ENCODE data around the gene C5orf24. TPM values are rescaled to one million over a fixed set of nuclear protein-coding genes. Genes with fewer than 3 reads are reported as not detected.

Gene C5orf24
- total and polyA plus RNA-seq, 10 of the 15 experiments (the other 5 are each of a cell fraction or from before 2014, with no cell fraction given) = 5.4 to 26.8 (median 15.6) TPM

- TF ChIP-seq KDM1A (IDR thresholded peaks at IDR 0.05; ENCODE audit: borderline replicate concordance) (no peak), HDGF (IDR thresholded peaks at IDR 0.05) (no peak; the same call in 1 of the 2 replicates), SPI1 (IDR thresholded peaks at IDR 0.05; ENCODE audit: borderline replicate concordance, insufficient read depth, low read depth, low read length) (no peak), HCFC1 (IDR thresholded peaks at IDR 0.05; ENCODE audit: low read length) (peak; percentile 70), BMI1 (IDR thresholded peaks at IDR 0.05; ENCODE audit: borderline replicate concordance) (no peak), IKZF1 (conservative IDR thresholded peaks at IDR 0.05) (peak; percentile 80), ATF3 (IDR thresholded peaks at IDR 0.05; ENCODE audit: borderline replicate concordance, extremely low read depth, low read depth, low read length) (no peak), SMAD1 (IDR thresholded peaks at IDR 0.05; ENCODE audit: low read depth, partially characterized antibody) (no peak), LARP7 (IDR thresholded peaks at IDR 0.05) (peak; percentile 81; the same call in 1 of the 2 replicates), POLR2AphosphoS2 (IDR thresholded peaks at IDR 0.05; ENCODE audit: low read depth, low read length) (peak; percentile 73), ESRRA (IDR thresholded peaks at IDR 0.05; ENCODE audit: low read length) (no peak), CREB1 (IDR thresholded peaks at IDR 0.05; ENCODE audit: low read depth) (no peak), GATAD2B (conservative IDR thresholded peaks at IDR 0.05; ENCODE audit: low read depth) (peak; percentile 80; the same call in 1 of the 2 replicates), NFYB (IDR thresholded peaks at IDR 0.05; ENCODE audit: insufficient read depth, low read depth, low read length) (no peak), CBFB (IDR thresholded peaks at IDR 0.05; ENCODE audit: low read depth) (no peak), JUNB (IDR thresholded peaks at IDR 0.05) (no peak), BACH1 (IDR thresholded peaks at IDR 0.05; ENCODE audit: borderline replicate concordance) (peak; percentile 75; the same call in 1 of the 2 replicates), ATF2 (IDR thresholded peaks at IDR 0.05; ENCODE audit: low read length) (no peak), HDAC6 (IDR thresholded peaks at IDR 0.05; ENCODE audit: unreplicated experiment) (no peak), TARDBP (IDR thresholded peaks at IDR 0.05; ENCODE audit: borderline replicate concordance) (peak; percentile 76; the same call in 1 of the 2 replicates), MTA3 (IDR thresholded peaks at IDR 0.05; ENCODE audit: borderline replicate concordance, low read length) (no peak), E2F4 (IDR thresholded peaks at IDR 0.05; ENCODE audit: low read depth, low read length) (0 out of 2 replicates have a peak, but pooled peaks have one; percentile 24)
- TF ChIP-seq, protein P1, sequence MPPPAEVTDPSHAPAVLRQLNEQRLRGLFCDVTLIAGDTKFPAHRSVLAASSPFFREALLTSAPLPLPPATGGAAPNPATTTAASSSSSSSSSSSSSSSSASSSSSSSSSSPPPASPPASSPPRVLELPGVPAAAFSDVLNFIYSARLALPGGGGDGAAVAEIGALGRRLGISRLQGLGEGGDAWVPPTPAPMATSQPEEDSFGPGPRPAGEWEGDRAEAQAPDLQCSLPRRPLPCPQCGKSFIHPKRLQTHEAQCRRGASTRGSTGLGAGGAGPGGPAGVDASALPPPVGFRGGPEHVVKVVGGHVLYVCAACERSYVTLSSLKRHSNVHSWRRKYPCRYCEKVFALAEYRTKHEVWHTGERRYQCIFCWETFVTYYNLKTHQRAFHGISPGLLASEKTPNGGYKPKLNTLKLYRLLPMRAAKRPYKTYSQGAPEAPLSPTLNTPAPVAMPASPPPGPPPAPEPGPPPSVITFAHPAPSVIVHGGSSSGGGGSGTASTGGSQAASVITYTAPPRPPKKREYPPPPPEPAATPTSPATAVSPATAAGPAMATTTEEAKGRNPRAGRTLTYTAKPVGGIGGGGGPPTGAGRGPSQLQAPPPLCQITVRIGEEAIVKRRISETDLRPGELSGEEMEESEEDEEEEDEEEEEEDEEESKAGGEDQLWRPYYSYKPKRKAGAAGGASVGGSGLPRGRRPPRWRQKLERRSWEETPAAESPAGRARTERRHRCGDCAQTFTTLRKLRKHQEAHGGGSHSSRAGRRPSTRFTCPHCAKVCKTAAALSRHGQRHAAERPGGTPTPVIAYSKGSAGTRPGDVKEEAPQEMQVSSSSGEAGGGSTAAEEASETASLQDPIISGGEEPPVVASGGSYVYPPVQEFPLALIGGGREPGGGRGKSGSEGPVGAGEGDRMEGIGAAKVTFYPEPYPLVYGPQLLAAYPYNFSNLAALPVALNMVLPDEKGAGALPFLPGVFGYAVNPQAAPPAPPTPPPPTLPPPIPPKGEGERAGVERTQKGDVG (CRISPR knock-in tag; IDR thresholded peaks at IDR 0.05) = no peak
- TF ChIP-seq, protein P2, sequence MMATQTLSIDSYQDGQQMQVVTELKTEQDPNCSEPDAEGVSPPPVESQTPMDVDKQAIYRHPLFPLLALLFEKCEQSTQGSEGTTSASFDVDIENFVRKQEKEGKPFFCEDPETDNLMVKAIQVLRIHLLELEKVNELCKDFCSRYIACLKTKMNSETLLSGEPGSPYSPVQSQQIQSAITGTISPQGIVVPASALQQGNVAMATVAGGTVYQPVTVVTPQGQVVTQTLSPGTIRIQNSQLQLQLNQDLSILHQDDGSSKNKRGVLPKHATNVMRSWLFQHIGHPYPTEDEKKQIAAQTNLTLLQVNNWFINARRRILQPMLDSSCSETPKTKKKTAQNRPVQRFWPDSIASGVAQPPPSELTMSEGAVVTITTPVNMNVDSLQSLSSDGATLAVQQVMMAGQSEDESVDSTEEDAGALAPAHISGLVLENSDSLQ (IDR thresholded peaks at IDR 0.05) = no peak
These were observed 28.4 kb downstream of the C5orf24 start, which contains the start of gene TXNDC15 (continued) for GRCh38 chr5:134873987-134874830.

All from GM12878 (cell line).